ENCODE measurements around the gene PTEN.
A peak's percentile ranks its signal among the peaks of the same experiment; 100 is the strongest.

Gene PTEN

GRCh38 chr10:87915989-87916388, 52.6 kb downstream of the PTEN start:
- DNase-seq (ENCODE audit: insufficient read length, low spot score) (no peak), FAIRE-seq (no peak)
- TF ChIP-seq POU2F2 (IDR thresholded peaks at IDR 0.05; ENCODE audit: low read depth, low read length): no peak
- no peak for TF ChIP-seq POLR2AphosphoS5 (IDR thresholded peaks at IDR 0.05; ENCODE audit: low read depth, low read length)
- TF ChIP-seq TAF1 (IDR thresholded peaks at IDR 0.05; ENCODE audit: low read depth, low read length): no peak
- TF ChIP-seq PAX5 (IDR thresholded peaks at IDR 0.05; ENCODE audit: insufficient read depth, low read length, severe bottlenecking): no peak
- no peak for TF ChIP-seq SPI1 (IDR thresholded peaks at IDR 0.05; ENCODE audit: low read depth, low read length)

GRCh38 chr10:87916515-87916914, 53.1 kb downstream of the PTEN start:
- no peak for DNase-seq (ENCODE audit: insufficient read length, low spot score)
- TF ChIP-seq POLR2A (IDR thresholded peaks at IDR 0.05; ENCODE audit: low read depth, low read length) (no peak), POU2F2 (IDR thresholded peaks at IDR 0.05; ENCODE audit: low read depth, low read length) (no peak), TAF1 (IDR thresholded peaks at IDR 0.05; ENCODE audit: low read depth, low read length) (no peak), SPI1 (IDR thresholded peaks at IDR 0.05; ENCODE audit: low read depth, low read length) (no peak), POLR2AphosphoS5 (IDR thresholded peaks at IDR 0.05; ENCODE audit: low read depth, low read length) (no peak), PAX5 (IDR thresholded peaks at IDR 0.05; ENCODE audit: insufficient read depth, low read length, severe bottlenecking) (no peak)
- peak; percentile 78 for FAIRE-seq

- TF ChIP-seq POLR2A (IDR thresholded peaks at IDR 0.05; ENCODE audit: low read depth, low read length) (no peak), SPI1 (IDR thresholded peaks at IDR 0.05; ENCODE audit: low read depth, low read length) (no peak), TAF1 (IDR thresholded peaks at IDR 0.05; ENCODE audit: low read depth, low read length) (no peak), POU2F2 (IDR thresholded peaks at IDR 0.05; ENCODE audit: low read depth, low read length) (no peak)
- FAIRE-seq (no peak), DNase-seq (ENCODE audit: insufficient read length, low spot score) (no peak)
Observed at GRCh38 chr10:87918254-87918859, 54.9 kb downstream of the PTEN start.

GRCh38 chr10:87920538-87920937, 57.1 kb downstream of the PTEN start:
- FAIRE-seq (peak; percentile 20), DNase-seq (ENCODE audit: insufficient read length, low spot score) (no peak)
- no peak for TF ChIP-seq SPI1 (IDR thresholded peaks at IDR 0.05; ENCODE audit: low read depth, low read length)
- no peak for TF ChIP-seq TAF1 (IDR thresholded peaks at IDR 0.05; ENCODE audit: low read depth, low read length)
- peak; percentile 45; the same call in 1 of the 2 replicates for TF ChIP-seq POLR2AphosphoS5 (IDR thresholded peaks at IDR 0.05; ENCODE audit: low read depth, low read length)
- TF ChIP-seq POU2F2 (IDR thresholded peaks at IDR 0.05; ENCODE audit: low read depth, low read length): no peak

- no peak for TF ChIP-seq TAF1 (IDR thresholded peaks at IDR 0.05; ENCODE audit: low read depth, low read length)
- TF ChIP-seq SPI1 (IDR thresholded peaks at IDR 0.05; ENCODE audit: low read depth, low read length): no peak
- TF ChIP-seq PAX5 (IDR thresholded peaks at IDR 0.05; ENCODE audit: insufficient read depth, low read length, severe bottlenecking): no peak
- TF ChIP-seq POLR2A (IDR thresholded peaks at IDR 0.05; ENCODE audit: low read depth, low read length): peak; percentile 44; the same call in 1 of the 2 replicates
- no peak for DNase-seq (ENCODE audit: insufficient read length, low spot score)
- peak; percentile 52 for FAIRE-seq
Observed at GRCh38 chr10:87921931-87922688, 58.7 kb downstream of the PTEN start.

- no peak for TF ChIP-seq POLR2AphosphoS5 (IDR thresholded peaks at IDR 0.05; ENCODE audit: low read depth, low read length)
- TF ChIP-seq POU2F2 (IDR thresholded peaks at IDR 0.05; ENCODE audit: low read depth, low read length): no peak
- TF ChIP-seq TAF1 (IDR thresholded peaks at IDR 0.05; ENCODE audit: low read depth, low read length): no peak
- no peak for TF ChIP-seq POLR2A (IDR thresholded peaks at IDR 0.05; ENCODE audit: low read depth, low read length)
- TF ChIP-seq PAX5 (IDR thresholded peaks at IDR 0.05; ENCODE audit: insufficient read depth, low read length, severe bottlenecking): no peak
- TF ChIP-seq SPI1 (IDR thresholded peaks at IDR 0.05; ENCODE audit: low read depth, low read length): no peak
- DNase-seq (ENCODE audit: insufficient read length, low spot score) (no peak), FAIRE-seq (peak; percentile 9)
Observed at GRCh38 chr10:87923233-87923632, 59.8 kb downstream of the PTEN start.

GRCh38 chr10:87925570-87925969, 62.1 kb downstream of the PTEN start:
- DNase-seq (ENCODE audit: insufficient read length, low spot score): no peak
- peak; percentile 83 for FAIRE-seq
- TF ChIP-seq POU2F2 (IDR thresholded peaks at IDR 0.05; ENCODE audit: low read depth, low read length) (no peak), SPI1 (IDR thresholded peaks at IDR 0.05; ENCODE audit: low read depth, low read length) (no peak), POLR2AphosphoS5 (IDR thresholded peaks at IDR 0.05; ENCODE audit: low read depth, low read length) (no peak), TAF1 (IDR thresholded peaks at IDR 0.05; ENCODE audit: low read depth, low read length) (no peak), PAX5 (IDR thresholded peaks at IDR 0.05; ENCODE audit: insufficient read depth, low read length, severe bottlenecking) (no peak), POLR2A (IDR thresholded peaks at IDR 0.05; ENCODE audit: low read depth, low read length) (no peak)

GRCh38 chr10:87927091-87927490, 63.7 kb downstream of the PTEN start:
- DNase-seq (ENCODE audit: insufficient read length, low spot score): no peak
- TF ChIP-seq POU2F2 (IDR thresholded peaks at IDR 0.05; ENCODE audit: low read depth, low read length) (no peak), SPI1 (IDR thresholded peaks at IDR 0.05; ENCODE audit: low read depth, low read length) (no peak), TAF1 (IDR thresholded peaks at IDR 0.05; ENCODE audit: low read depth, low read length) (no peak), POLR2AphosphoS5 (IDR thresholded peaks at IDR 0.05; ENCODE audit: low read depth, low read length) (no peak), POLR2A (IDR thresholded peaks at IDR 0.05; ENCODE audit: low read depth, low read length) (no peak), PAX5 (IDR thresholded peaks at IDR 0.05; ENCODE audit: insufficient read depth, low read length, severe bottlenecking) (no peak)
- FAIRE-seq: peak; percentile 9

- peak; percentile 77 for FAIRE-seq
- no peak for DNase-seq (ENCODE audit: insufficient read length, low spot score)
- TF ChIP-seq POU2F2 (IDR thresholded peaks at IDR 0.05; ENCODE audit: low read depth, low read length) (no peak), POLR2A (IDR thresholded peaks at IDR 0.05; ENCODE audit: low read depth, low read length) (no peak), TAF1 (IDR thresholded peaks at IDR 0.05; ENCODE audit: low read depth, low read length) (no peak), POLR2AphosphoS5 (IDR thresholded peaks at IDR 0.05; ENCODE audit: low read depth, low read length) (no peak), PAX5 (IDR thresholded peaks at IDR 0.05; ENCODE audit: insufficient read depth, low read length, severe bottlenecking) (no peak), SPI1 (IDR thresholded peaks at IDR 0.05; ENCODE audit: low read depth, low read length) (no peak)
Observed at GRCh38 chr10:87928996-87929395, 65.6 kb downstream of the PTEN start.
